HCT116 (cell line): ENCODE data around the gene FAM53B. TPM values are rescaled to one million over a fixed set of nuclear protein-coding genes. Genes with fewer than 3 reads are reported as not detected.

ENCODE experiments used
- ATAC-seq: fragments of 200-7000 bp; cut with Tn5 transposase; 2 replicates; pipeline ENCODE4 v1.9.1; 2020; ENCODE audit warnings: mild to moderate bottlenecking, moderate library complexity
- BruUV-seq: library from RNA; stranded (reverse); fragments of 400-500 nt; replicated peaks from 2 replicates; lab custom pipeline; 2021; lab: Mats Ljungman, UMichigan
- CTCF ChIA-PET: fragments of 300-600 bp; sonication (Branson Sonifier 250); formaldehyde crosslinking; loops from one replicate; lab custom pipeline; 2021; ENCODE audit warnings: antibody characterized with exemption; lab: Charles Lee
- POLR2A ChIA-PET: fragments of 300-600, 350-600 bp; sonication (Branson Sonifier 250); formaldehyde crosslinking; loops from one replicate; lab custom pipeline; 2021; ENCODE audit warnings: antibody characterized with exemption; lab: Charles Lee
- RAD21 ChIA-PET, 2 experiments: fragments of 300-600 bp; sonication (Branson Sonifier 250); formaldehyde crosslinking; loops; one replicate each; lab custom pipeline; 2023; ENCODE audit warnings: low total read pairs in 2 of 2; ENCODE audit not compliant: uncharacterized antibody in 2 of 2, unreplicated experiment in 2 of 2, low non-redundant PET in 1 of 2; lab: Charles Lee
- DNase-seq: peaks from one replicate; pipeline ENCODE4 v3.0.0-alpha.2; 2010; ENCODE audit warnings: low read depth, low spot score
- H2AFZ ChIP-seq: fragments of 200-600 bp; shearing (Covaris generic), sonication (generic); 2 replicates; pipeline ENCODE4 v1.6.1; 2017; ENCODE audit warnings: low read depth, mixed run types, mixed read lengths, antibody characterized with exemption, low read length; ENCODE audit not compliant: poor library complexity, severe bottlenecking
- H3K27ac ChIP-seq: 2 replicates; pipeline ENCODE4 v1.5.1; 2012; ENCODE audit warnings: low read depth, low read length
- H3K27me3 ChIP-seq: fragments of 200-600 bp; sonication (generic); 2 replicates; pipeline ENCODE4 v1.6.1; 2016; ENCODE audit warnings: mixed run types, low read length, mixed read lengths; ENCODE audit not compliant: insufficient read depth
- H3K36me3 ChIP-seq, 2 experiments: fragments of 200-500 bp in 1 of 2; fragments of 200-600 bp in 1 of 2; sonication (Bioruptor generic) in 1 of 2; sonication (generic) in 1 of 2; 2 replicates each; pipeline versions ENCODE4 v1.5.1 to v1.6.1; 2014 to 2016; ENCODE audit warnings: low read length in 2 of 2, inconsistent platforms in 1 of 2, mixed read lengths in 1 of 2, mixed run types in 1 of 2; ENCODE audit not compliant: insufficient read depth in 2 of 2, control insufficient read depth in 1 of 2
- H3K4me1 ChIP-seq, 2 experiments: fragments of 200-600 bp in 1 of 2; sonication (generic) in 1 of 2; 2 replicates each; pipeline versions ENCODE4 v1.5.1 to v1.6.1; 2012 to 2017; ENCODE audit warnings: low read length in 2 of 2, inconsistent platforms in 1 of 2, mild to moderate bottlenecking in 1 of 2, mixed read lengths in 1 of 2, mixed run types in 1 of 2, moderate library complexity in 1 of 2; ENCODE audit not compliant: insufficient read depth in 2 of 2, control insufficient read depth in 1 of 2
- H3K4me2 ChIP-seq: fragments of 200-600 bp; sonication (generic); 2 replicates; pipeline ENCODE4 v1.6.1; 2017; ENCODE audit warnings: mixed run types, low read length, mixed read lengths
- H3K4me3 ChIP-seq, 2 experiments: fragments of 200-600 bp in 1 of 2; sonication (generic) in 1 of 2; replicated peaks in 1 of 2; 2 replicates each; pipeline ENCODE4 v1.5.1; 2011 to 2016; ENCODE audit warnings: low read length in 2 of 2, control low read depth in 1 of 2, low read depth in 1 of 2, mild to moderate bottlenecking in 1 of 2, mixed read lengths in 1 of 2, mixed run types in 1 of 2
- H3K79me2 ChIP-seq: fragments of 200-600 bp; sonication (generic); 2 replicates; pipeline ENCODE4 v1.6.1; 2017; ENCODE audit warnings: mild to moderate bottlenecking, mixed run types, low read length, moderate library complexity, mixed read lengths; ENCODE audit not compliant: insufficient read depth
- H3K9ac ChIP-seq: fragments of 200-600 bp; sonication (generic); 2 replicates; pipeline ENCODE4 v1.6.1; 2016; ENCODE audit warnings: low read length, mixed read lengths
- H3K9me2 ChIP-seq: fragments of 200-600 bp; sonication (generic), shearing (Covaris generic); 2 replicates; pipeline ENCODE4 v1.6.1; 2017; ENCODE audit warnings: mixed run types, mild to moderate bottlenecking, moderate library complexity; ENCODE audit not compliant: insufficient read depth
- H3K9me3 ChIP-seq, 2 experiments: fragments of 200-500 bp in 1 of 2; fragments of 200-600 bp in 1 of 2; sonication (Bioruptor generic) in 1 of 2; sonication (generic) in 1 of 2; 2 replicates each; pipeline ENCODE4 v1.6.1; 2014 to 2017; ENCODE audit warnings: low read length in 2 of 2, mixed read lengths in 2 of 2, inconsistent platforms in 1 of 2, low read depth in 1 of 2, mild to moderate bottlenecking in 1 of 2, mixed run types in 1 of 2, moderate library complexity in 1 of 2; ENCODE audit not compliant: control insufficient read depth in 1 of 2, insufficient read depth in 1 of 2
- H4K20me1 ChIP-seq: fragments of 200-600 bp; sonication (generic), shearing (Covaris generic); 2 replicates; pipeline ENCODE4 v1.6.1; 2017; ENCODE audit warnings: mixed run types, mild to moderate bottlenecking, moderate library complexity; ENCODE audit not compliant: insufficient read depth
- ATF3 ChIP-seq: IDR thresholded peaks from 2 replicates; pipeline ENCODE4 v1.6.1; 2012
- CBX3 ChIP-seq: IDR thresholded peaks from 2 replicates; pipeline ENCODE4 v1.6.1; 2012; ENCODE audit warnings: low read depth
- CEBPB ChIP-seq: IDR thresholded peaks from 2 replicates; pipeline ENCODE4 v1.6.1; 2012; ENCODE audit warnings: low read depth
- CTCF ChIP-seq, 3 experiments: fragments of 200-600 bp in 1 of 3; sonication (generic) in 1 of 3; IDR thresholded peaks in 2 of 3; conservative IDR thresholded peaks in 1 of 3; 2 replicates each; pipeline ENCODE4 v1.5.1; 2012 to 2017; ENCODE audit warnings: low read depth in 2 of 3, low read length in 2 of 3, antibody characterized with exemption in 1 of 3, borderline replicate concordance in 1 of 3, control low read depth in 1 of 3, mild to moderate bottlenecking in 1 of 3, mixed read lengths in 1 of 3, mixed run types in 1 of 3, moderate library complexity in 1 of 3; ENCODE audit not compliant: insufficient read depth in 1 of 3
- EGR1 ChIP-seq: IDR thresholded peaks from 2 replicates; pipeline ENCODE4 v1.6.1; 2012; ENCODE audit warnings: low read depth
- ELF1 ChIP-seq: IDR thresholded peaks from 2 replicates; pipeline ENCODE4 v1.6.1; 2012; ENCODE audit warnings: low read depth, borderline replicate concordance
- EZH2 ChIP-seq: fragments of 200-600 bp; sonication (generic); IDR thresholded peaks from 2 replicates; pipeline ENCODE4 v1.6.1; 2017; ENCODE audit warnings: antibody characterized with exemption, mixed run types
- FOSL1 ChIP-seq: IDR thresholded peaks from 2 replicates; pipeline ENCODE4 v1.6.1; 2012; ENCODE audit warnings: low read depth
- MAX ChIP-seq: IDR thresholded peaks from 2 replicates; pipeline ENCODE4 v1.6.1; 2012
- POLR2A ChIP-seq: IDR thresholded peaks from 2 replicates; pipeline ENCODE4 v1.7.0; 2011; ENCODE audit warnings: borderline replicate concordance; ENCODE audit not compliant: insufficient read depth, insufficient read length; ENCODE audit errors: extremely low read depth
- RAD21 ChIP-seq: IDR thresholded peaks from 2 replicates; pipeline ENCODE4 v1.6.1; 2012; ENCODE audit warnings: low read depth, mild to moderate bottlenecking
- SIN3A ChIP-seq: IDR thresholded peaks from 2 replicates; pipeline ENCODE4 v1.6.1; 2012; ENCODE audit warnings: low read depth
- TCF7L2 ChIP-seq: IDR thresholded peaks from 2 replicates; pipeline ENCODE4 v1.7.0; 2011; ENCODE audit warnings: borderline replicate concordance, inconsistent platforms; ENCODE audit not compliant: insufficient read depth, insufficient read length; ENCODE audit errors: extremely low read depth
- ZFX ChIP-seq: fragments of 450-650 bp; IDR thresholded peaks from 2 replicates; pipeline ENCODE4 v1.6.1; 2017
- ZNF274 ChIP-seq: fragments of 200-500 bp; sonication (Bioruptor generic); IDR thresholded peaks from 2 replicates; pipeline ENCODE4 v1.6.1; 2014; ENCODE audit warnings: mild to moderate bottlenecking, low read depth, low read length, inconsistent platforms
- intact Hi-C: fragments of 100-400 bp; cut with micrococcal nuclease; formaldehyde crosslinking; loops from 2 replicates; pipeline ENCODE4 v1.10.0; 2022
- total RNA-seq: library from RNA; stranded (reverse); gene quantifications from one replicate; pipeline ENCODE4 v1.2.1, GENCODE V29; 2021; ENCODE audit not compliant: unreplicated experiment

The FAM53B gene
- total RNA-seq, 1 experiment from 2014 or later, result 19.6 TPM

- Histone ChIP-seq H3K4me3 (no peak overlapping the region), H3K9ac (no peak overlapping the region), H3K79me2 (no peaks in the 10 kb centered on the region; the same call in 1 of the 2 replicates), H3K9me3 (no peaks in the 10 kb centered on the region), H3K4me1 (peaks cover 7 to 22% of the 10 kb centered on the region in 2 experiments; a peak in 3 of 4 replicates), H2AFZ (no peak overlapping the region), H3K9me2 (no peaks in the 10 kb centered on the region), H3K36me3 (no peaks in the 10 kb centered on the region), H4K20me1 (no peaks in the 10 kb centered on the region), H3K27ac (no peak overlapping the region), H3K27me3 (no peaks in the 10 kb centered on the region), H3K4me2 (no peak overlapping the region)
- intact Hi-C loops, result no loop called here
- TF ChIP-seq RAD21 (no peak), ELF1 (no peak), ZFX (no peak), FOSL1 (no peak), CTCF (IDR thresholded peaks at IDR 0.05 in 2 of 3, conservative IDR thresholded peaks at IDR 0.05 in 1 of 3; ENCODE audit: borderline replicate concordance in 1 of 3, insufficient read depth in 1 of 3, low read depth in 2 of 3, low read length in 2 of 3) (no peak), ZNF274 (no peak)
- ChIA-PET RAD21 (no interaction called here), CTCF (interaction anchor here (1.5 kb wide), 1 partner anchor 26 kb away, joined by 4 read pairs; no protein-coding TSS in a partner anchor), POLR2A (no interaction called here)
- BruUV-seq, result no TSS peak
- ATAC-seq (no peak), DNase-seq (no peak)
Measured at GRCh38 chr10:124715439-124715838, 28.7 kb downstream of the FAM53B start.

- ChIA-PET CTCF (no interaction called here), RAD21 (no interaction called here), POLR2A (no interaction called here)
- Histone ChIP-seq H3K36me3 (no peaks in the 10 kb centered on the region), H3K79me2 (no peaks in the 10 kb centered on the region; the same call in 1 of the 2 replicates), H3K4me1 (peaks cover 19 to 29% of the 10 kb centered on the region in 2 experiments), H4K20me1 (no peaks in the 10 kb centered on the region), H3K9me3 (no peaks in the 10 kb centered on the region), H3K27me3 (no peaks in the 10 kb centered on the region), H3K9me2 (no peaks in the 10 kb centered on the region), H3K4me2 (no peak overlapping the region), H3K4me3 (no peak overlapping the region), H3K9ac (no peak overlapping the region), H3K27ac (no peak overlapping the region), H2AFZ (no peak overlapping the region)
- intact Hi-C loops, result no loop called here
- no peak for ATAC-seq
- BruUV-seq, result no TSS peak
- DNase-seq, result no peak
- TF ChIP-seq EZH2, result no peak
- TF ChIP-seq SIN3A, result no peak
- no peak for TF ChIP-seq CEBPB
- no peak for TF ChIP-seq TCF7L2
- no peak for TF ChIP-seq EGR1
- no peak for TF ChIP-seq POLR2A
- no peak for TF ChIP-seq CBX3
- no peak for TF ChIP-seq ATF3
- TF ChIP-seq CTCF (IDR thresholded peaks at IDR 0.05 in 2 of 3, conservative IDR thresholded peaks at IDR 0.05 in 1 of 3; ENCODE audit: borderline replicate concordance in 1 of 3, insufficient read depth in 1 of 3, low read depth in 2 of 3, low read length in 2 of 3), result no peak
- no peak for TF ChIP-seq MAX
Measured at GRCh38 chr10:124713679-124714255, 30.4 kb downstream of the FAM53B start.
